ENCODE measurements around the gene TSC22D2.
"Not testable (repeated sequence)": the region's sequence is repeated elsewhere in the genome, so short reads cannot be mapped to it uniquely, and the experiment has no call there.

TSC22D2 gene

DNA sequence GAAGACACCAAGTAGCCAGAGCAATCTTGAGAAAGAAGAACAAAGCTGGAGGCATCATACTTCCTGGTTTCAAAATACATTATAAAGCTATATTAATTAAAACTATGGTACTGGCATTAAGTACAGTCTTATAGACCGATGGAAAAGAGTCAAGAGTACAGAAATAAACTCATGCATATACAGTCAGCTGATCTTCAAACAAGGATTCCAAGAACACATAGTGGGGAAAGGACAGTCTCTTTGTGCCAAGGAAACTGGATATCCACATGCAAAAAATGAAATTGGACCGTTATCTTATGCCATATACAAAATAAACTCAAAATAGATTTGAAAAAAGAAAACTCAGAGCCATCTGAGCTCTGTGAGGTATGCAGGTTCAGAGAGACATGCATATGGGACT lies 80.8 kb downstream of the TSC22D2 start:
- no peak for DNase-seq (ENCODE audit: low spot score)

DNA sequence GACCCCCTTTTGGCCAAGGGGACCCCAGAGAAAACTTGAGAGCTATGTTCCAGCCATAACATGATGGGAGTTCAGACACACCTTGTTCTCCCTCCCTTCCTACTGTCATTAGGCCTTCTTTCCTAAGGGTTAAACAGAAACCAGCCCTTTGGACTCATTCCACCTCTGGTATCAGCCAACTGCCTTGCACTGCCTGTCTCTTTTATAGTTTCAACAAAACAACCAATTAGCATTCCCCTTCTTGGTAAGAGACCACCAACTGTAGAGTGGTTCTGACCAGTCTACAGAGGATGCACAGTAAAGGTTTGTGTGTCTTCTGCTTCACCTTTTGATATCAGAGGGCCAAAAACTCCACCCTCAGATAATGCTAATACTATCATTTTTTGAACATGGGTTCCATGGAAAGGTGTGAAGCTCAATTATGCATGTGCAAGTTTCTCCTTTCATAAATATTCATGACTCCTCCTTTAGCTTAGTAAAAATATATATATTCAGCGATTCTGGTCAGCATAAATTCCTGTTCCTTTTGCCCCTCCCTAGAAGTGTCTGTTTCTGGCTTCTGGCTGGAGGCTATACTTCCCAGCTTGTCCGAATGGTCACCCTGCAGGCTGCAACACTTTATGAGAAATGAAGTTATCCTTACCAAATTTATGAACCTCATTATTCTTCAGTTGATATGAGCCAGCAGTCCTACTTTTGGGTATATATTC lies 82.3 kb downstream of the TSC22D2 start:
- no peak for DNase-seq (ENCODE audit: low spot score)

- DNase-seq (ENCODE audit: low spot score) = no peak
Observed at GRCh38 chr3:150494411-150494977, 86.4 kb downstream of the TSC22D2 start.

DNA sequence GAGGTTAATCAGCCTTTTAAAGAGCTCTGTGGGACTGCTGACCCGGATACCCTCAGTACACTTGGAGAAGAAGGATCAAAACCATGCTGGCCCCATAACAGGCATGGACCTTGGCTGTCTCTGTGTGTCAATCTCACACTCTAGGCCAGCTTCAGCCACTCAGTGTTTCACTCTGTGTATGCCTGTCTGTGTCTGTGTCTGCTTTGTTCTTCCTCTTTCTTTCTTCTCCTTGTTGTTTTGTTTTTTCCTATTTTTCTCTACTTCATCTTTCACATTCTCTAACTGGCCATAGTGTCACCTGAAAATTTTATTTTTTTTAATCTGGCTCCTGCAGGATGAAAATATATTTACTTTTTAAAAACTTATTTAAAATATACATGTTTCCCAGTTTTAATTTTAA lies 87.1 kb downstream of the TSC22D2 start:
- peak; percentile 13 for DNase-seq (ENCODE audit: low spot score)

GRCh38 chr3:150495563-150496168 lies 87.6 kb downstream of the TSC22D2 start:
- peak; percentile 53 for DNase-seq (ENCODE audit: low spot score)

DNA sequence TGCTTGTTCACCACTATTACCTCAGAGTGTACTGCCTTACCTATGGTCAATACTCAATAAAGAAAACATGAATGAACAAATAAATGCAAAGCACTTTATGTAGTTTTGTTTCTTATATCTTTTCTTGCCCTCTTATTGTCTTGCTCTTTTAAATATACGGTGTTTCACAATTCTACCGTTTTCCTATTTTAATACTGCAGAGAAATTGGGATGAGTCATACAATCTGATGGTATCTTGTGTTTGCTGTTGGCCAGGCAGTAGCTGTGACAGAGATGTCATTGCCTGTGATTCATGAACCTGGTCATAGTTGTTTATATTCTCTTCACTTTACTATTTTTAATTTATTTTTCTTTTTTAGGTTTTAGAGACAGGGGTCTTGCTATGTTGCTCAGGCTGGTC lies 89.9 kb downstream of the TSC22D2 start:
- peak; percentile 71 for DNase-seq (ENCODE audit: low spot score)

- DNase-seq (ENCODE audit: low spot score) = not testable (repeated sequence)
Observed at GRCh38 chr3:150500960-150501359, 92.9 kb downstream of the TSC22D2 start.

GRCh38 chr3:150503402-150504099 lies 95.5 kb downstream of the TSC22D2 start:
- no peak for DNase-seq (ENCODE audit: low spot score)

DNA sequence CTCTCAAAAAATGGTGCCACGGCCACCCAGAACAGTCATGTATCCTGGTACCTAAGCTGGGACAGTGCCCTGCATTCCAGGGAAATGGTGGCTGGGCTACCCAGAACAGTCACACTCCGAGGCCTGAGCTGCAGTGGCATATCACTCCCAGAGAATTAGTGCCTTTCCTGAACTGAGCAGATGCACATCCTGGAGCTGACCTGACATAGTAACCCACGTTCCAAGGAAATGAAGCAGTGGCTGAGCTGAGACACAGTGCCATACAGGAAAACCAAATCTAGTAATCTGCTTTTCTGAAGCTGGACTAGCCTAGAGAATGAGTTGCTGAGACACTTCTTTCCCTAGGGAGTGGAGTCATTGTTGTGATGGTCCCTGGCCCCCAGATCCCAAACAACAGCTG lies 96.4 kb downstream of the TSC22D2 start:
- DNase-seq (ENCODE audit: low spot score) = no peak

DNA sequence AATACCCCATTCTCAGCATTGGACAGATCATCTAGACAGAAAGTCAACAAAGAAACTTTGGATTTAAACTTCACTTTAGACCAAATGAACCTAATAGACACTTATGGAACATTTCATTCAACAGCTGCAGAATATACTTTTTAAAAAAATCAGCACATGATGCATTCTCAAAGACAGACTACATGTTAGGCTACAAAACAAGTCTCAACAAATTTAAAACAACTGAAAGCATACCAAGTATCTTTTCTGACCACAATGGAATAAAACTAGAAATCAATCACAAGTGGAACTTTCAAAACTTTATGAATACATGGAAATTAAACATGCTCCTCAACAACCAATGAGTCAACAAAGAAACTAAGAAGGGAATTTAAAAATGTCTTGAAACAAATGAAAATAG lies 100.3 kb downstream of the TSC22D2 start:
- DNase-seq (ENCODE audit: low spot score) = no peak

GRCh38 chr3:150509780-150510179 lies 101.7 kb downstream of the TSC22D2 start:
- DNase-seq (ENCODE audit: low spot score) = no peak

DNA sequence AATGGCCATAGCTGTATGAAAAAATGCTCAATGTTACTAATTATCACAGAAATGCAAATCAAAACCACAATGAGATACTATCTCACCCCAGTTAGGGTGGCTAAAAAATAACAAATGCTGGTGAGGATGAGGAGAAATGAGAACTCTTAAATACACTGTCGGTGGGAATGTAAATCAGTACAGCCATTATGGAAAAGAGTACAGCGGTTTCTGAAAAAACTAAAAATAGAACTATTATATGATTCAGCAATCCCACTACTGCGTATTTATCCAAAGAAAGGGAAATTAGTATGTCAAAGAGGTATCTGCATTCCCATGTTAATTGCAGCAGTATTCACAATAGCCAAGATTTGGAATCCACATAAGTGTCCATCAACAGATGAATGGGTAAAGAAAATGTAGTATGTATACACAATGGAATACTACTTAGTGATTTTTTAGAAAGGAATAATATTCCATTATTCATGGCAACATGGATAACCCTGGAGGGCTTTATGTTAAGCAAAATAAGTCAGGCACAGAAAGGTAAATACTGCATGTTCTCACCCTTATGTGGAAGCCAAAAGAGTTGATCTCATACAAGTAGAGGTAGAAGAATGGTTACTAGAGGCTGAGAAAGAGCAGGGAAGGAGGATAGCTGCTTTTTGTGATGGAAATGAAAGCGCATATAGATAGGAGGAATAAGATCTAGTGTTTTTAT lies 103.2 kb downstream of the TSC22D2 start:
- DNase-seq (ENCODE audit: low spot score) = no peak

DNA sequence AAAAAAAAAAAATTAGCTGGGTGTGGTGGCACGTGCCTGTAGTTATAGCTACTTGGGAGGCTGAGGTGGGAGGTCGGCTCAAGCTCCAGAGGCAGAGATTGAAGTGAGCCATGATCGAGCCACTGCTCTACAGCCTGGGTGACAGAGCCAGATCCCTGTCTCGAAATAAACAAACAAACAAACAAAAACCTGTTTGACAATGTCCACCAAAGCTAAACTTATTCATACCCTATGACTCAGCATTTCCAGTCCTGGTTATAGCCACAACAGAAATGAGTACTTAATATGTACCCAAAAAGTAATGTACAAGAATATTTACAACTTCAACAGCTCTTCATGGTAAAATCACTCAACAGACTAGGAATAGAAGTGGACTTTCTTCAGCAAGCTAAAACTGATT lies 107.1 kb downstream of the TSC22D2 start:
- DNase-seq (ENCODE audit: low spot score) = no peak

Data from AG20443 (cell line).